Measurements from ENCODE around the gene EIF3D. TPM values are rescaled to one million over a fixed set of nuclear protein-coding genes. Genes with fewer than 3 reads are reported as not detected.

EIF3D gene
- total and polyA plus RNA-seq, 2 experiments from 2014 or later: 148 to 381 TPM

GRCh38 chr22:36571991-36572390 is 43.0 kb upstream of the EIF3D start:
- H3K79me2 ChIP-seq (replicated peaks; ENCODE audit: insufficient read depth): no peaks in the 10 kb centered on the region
- no peaks in the 10 kb centered on the region for H4K20me1 ChIP-seq (replicated peaks; ENCODE audit: insufficient read depth)
- Mint-ChIP-seq H3K4me3 (no peak overlapping the region), H3K36me3 (ENCODE audit: low read depth) (no peaks in the 10 kb centered on the region), H3K4me1 (peaks cover 7% of the 10 kb centered on the region; the same call in 2 of the 3 replicates), H3K27me3 (ENCODE audit: insufficient read depth, low read depth, poor library complexity) (peaks cover 11% of the 10 kb centered on the region), H3K27ac (no peak overlapping the region), H3K9me3 (no peaks in the 10 kb centered on the region)
- TF ChIP-seq EZH2phosphoT487 (IDR thresholded peaks at IDR 0.05; ENCODE audit: unreplicated experiment): no peak
- TF ChIP-seq ETS1 (IDR thresholded peaks at IDR 0.05): no peak
- TF ChIP-seq CTCF (conservative IDR thresholded peaks at IDR 0.05; ENCODE audit: low read depth in 2 of 2): no peak
- no peak for TF ChIP-seq NANOG (IDR thresholded peaks at IDR 0.05; ENCODE audit: borderline replicate concordance)
- no peak for TF ChIP-seq STAT1 (IDR thresholded peaks at IDR 0.05; ENCODE audit: unreplicated experiment)
- no peak for TF ChIP-seq ZNF462 (CRISPR knock-in tag; IDR thresholded peaks at IDR 0.05)
- TF ChIP-seq REST (IDR thresholded peaks at IDR 0.05; ENCODE audit: unreplicated experiment): no peak
- TF ChIP-seq ZNF114 (CRISPR knock-in tag; IDR thresholded peaks at IDR 0.05): no peak
- H3K27ac ChIP-seq (ENCODE audit: low read depth): no peak overlapping the region
- no peaks in the 10 kb centered on the region for H3K4me1 ChIP-seq (ENCODE audit: insufficient read depth)
- no peak overlapping the region for H3K4me3 ChIP-seq
- ATAC-seq: no peak
- DNase-seq (ENCODE audit: low spot score): no peak
- no peaks in the 10 kb centered on the region for H3K36me3 ChIP-seq (ENCODE audit: insufficient read depth)
- H3K9me2 ChIP-seq (ENCODE audit: insufficient read depth): 0 out of 2 replicates have a peak, but pooled peaks cover 2% of the 10 kb centered on the region
- H2AFZ ChIP-seq: no peak overlapping the region
- H3K27me3 ChIP-seq (ENCODE audit: insufficient read depth): no peaks in the 10 kb centered on the region
- H3F3A ChIP-seq (replicated peaks; ENCODE audit: low read depth): no peaks in the 10 kb centered on the region
- H3K4me2 ChIP-seq: no peak overlapping the region

All from GM23338 (cell line).